ENCODE data around the gene SCFD2. TPM values are rescaled to one million over a fixed set of nuclear protein-coding genes. Genes with fewer than 3 reads are reported as not detected.

SCFD2 gene
- total RNA-seq, 1 experiment from 2014 or later = 7.4 TPM

GRCh38 chr4:53186714-53187358, 179.0 kb downstream of the SCFD2 start:
- Histone ChIP-seq H3K9me3 (ENCODE audit: control insufficient read depth, insufficient read depth, low read depth, low read length) (no peaks in the 10 kb centered on the region), H3K4me3 (ENCODE audit: low read depth in 2 of 2, low read length in 2 of 2) (no peak overlapping the region), H3K4me1 (ENCODE audit: control insufficient read depth, insufficient read depth, low read length) (no peaks in the 10 kb centered on the region), H3K36me3 (ENCODE audit: control insufficient read depth, insufficient read depth, low read length) (no peaks in the 10 kb centered on the region), H3K27me3 (ENCODE audit: control insufficient read depth, insufficient read depth, low read length) (no peaks in the 10 kb centered on the region), H3K27ac (ENCODE audit: low read length) (no peak overlapping the region)
- intact Hi-C loops (cut with micrococcal nuclease; ENCODE audit: unreplicated experiment) (no loop called here), in situ Hi-C loops (cut with HindIII; ENCODE audit: low pct_unique_long_range_greater_than_20kb, low sequenced_read_pairs) (no loop called here)
- ATAC-seq = no peak
- no TSS peak for BruUV-seq (replicated peaks)
- no peak for DNase-seq (ENCODE audit: low read depth, low spot score)
- TF ChIP-seq POLR2AphosphoS5 (IDR thresholded peaks at IDR 0.05; ENCODE audit: low read depth, low read length) = no peak
- no peak for TF ChIP-seq SIN3A (IDR thresholded peaks at IDR 0.05; ENCODE audit: borderline replicate concordance, insufficient read depth, low read depth, low read length)
- TF ChIP-seq TCF7L2 (IDR thresholded peaks at IDR 0.05; ENCODE audit: low read depth, low read length) = no peak
- TF ChIP-seq, protein P1, sequence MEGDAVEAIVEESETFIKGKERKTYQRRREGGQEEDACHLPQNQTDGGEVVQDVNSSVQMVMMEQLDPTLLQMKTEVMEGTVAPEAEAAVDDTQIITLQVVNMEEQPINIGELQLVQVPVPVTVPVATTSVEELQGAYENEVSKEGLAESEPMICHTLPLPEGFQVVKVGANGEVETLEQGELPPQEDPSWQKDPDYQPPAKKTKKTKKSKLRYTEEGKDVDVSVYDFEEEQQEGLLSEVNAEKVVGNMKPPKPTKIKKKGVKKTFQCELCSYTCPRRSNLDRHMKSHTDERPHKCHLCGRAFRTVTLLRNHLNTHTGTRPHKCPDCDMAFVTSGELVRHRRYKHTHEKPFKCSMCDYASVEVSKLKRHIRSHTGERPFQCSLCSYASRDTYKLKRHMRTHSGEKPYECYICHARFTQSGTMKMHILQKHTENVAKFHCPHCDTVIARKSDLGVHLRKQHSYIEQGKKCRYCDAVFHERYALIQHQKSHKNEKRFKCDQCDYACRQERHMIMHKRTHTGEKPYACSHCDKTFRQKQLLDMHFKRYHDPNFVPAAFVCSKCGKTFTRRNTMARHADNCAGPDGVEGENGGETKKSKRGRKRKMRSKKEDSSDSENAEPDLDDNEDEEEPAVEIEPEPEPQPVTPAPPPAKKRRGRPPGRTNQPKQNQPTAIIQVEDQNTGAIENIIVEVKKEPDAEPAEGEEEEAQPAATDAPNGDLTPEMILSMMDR (IDR thresholded peaks at IDR 0.05) = no peak
- TF ChIP-seq REST (IDR thresholded peaks at IDR 0.05; ENCODE audit: insufficient read depth in 1 of 2, low read depth in 2 of 2, low read length in 1 of 2) = no peak
- POLR2A ChIA-PET = no interaction called here
- CTCF ChIA-PET = no interaction called here

DNA sequence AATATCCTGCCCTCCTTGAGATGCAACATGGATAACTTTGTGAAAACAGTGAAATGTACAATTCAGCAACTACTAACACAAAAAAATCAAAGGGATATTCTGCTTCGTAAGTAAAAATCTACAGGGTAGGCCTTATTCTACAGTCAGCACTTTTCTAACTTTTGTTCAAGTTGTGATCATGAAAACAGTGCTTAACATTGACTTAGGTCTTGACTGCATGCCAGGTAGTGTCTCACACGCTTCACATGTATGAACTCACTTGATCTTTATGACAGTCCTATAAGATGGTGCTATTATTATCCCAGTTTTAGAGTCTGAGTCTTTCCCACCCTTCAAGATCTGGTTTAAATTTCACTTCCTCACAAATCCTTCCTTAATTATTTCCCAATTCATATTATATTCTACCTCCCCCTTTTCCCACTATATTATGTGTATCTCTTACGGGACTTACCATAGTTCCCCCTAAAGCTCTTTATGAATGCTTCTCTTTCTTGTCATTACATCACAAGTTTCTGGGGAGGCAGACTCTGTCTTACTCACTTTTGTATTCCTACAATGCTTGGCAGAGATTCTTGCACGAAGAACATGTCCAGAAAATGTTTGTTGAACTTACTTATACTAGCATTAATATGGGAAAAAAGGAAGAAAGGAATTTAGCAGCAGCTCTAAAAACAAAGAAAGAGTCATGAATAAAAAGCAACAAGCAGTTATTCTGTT, 179.8 kb downstream of the SCFD2 start:
- TF ChIP-seq, protein P1 (IDR thresholded peaks at IDR 0.05) = no peak
- TF ChIP-seq TCF7L2 (IDR thresholded peaks at IDR 0.05; ENCODE audit: low read depth, low read length) (no peak), POLR2AphosphoS5 (IDR thresholded peaks at IDR 0.05; ENCODE audit: low read depth, low read length) (no peak), SIN3A (IDR thresholded peaks at IDR 0.05; ENCODE audit: borderline replicate concordance, insufficient read depth, low read depth, low read length) (no peak), REST (IDR thresholded peaks at IDR 0.05; ENCODE audit: insufficient read depth in 1 of 2, low read depth in 2 of 2, low read length in 1 of 2) (no peak)
- Histone ChIP-seq H3K4me1 (ENCODE audit: control insufficient read depth, insufficient read depth, low read length) (no peaks in the 10 kb centered on the region), H3K27ac (ENCODE audit: low read length) (no peak overlapping the region), H3K27me3 (ENCODE audit: control insufficient read depth, insufficient read depth, low read length) (no peaks in the 10 kb centered on the region), H3K9me3 (ENCODE audit: control insufficient read depth, insufficient read depth, low read depth, low read length) (no peaks in the 10 kb centered on the region), H3K36me3 (ENCODE audit: control insufficient read depth, insufficient read depth, low read length) (no peaks in the 10 kb centered on the region), H3K4me3 (ENCODE audit: low read depth in 2 of 2, low read length in 2 of 2) (no peak overlapping the region)
- BruUV-seq (replicated peaks) = no TSS peak
- in situ Hi-C loops (cut with HindIII; ENCODE audit: low pct_unique_long_range_greater_than_20kb, low sequenced_read_pairs) = no loop called here
- intact Hi-C loops (cut with micrococcal nuclease; ENCODE audit: unreplicated experiment) = no loop called here
- ChIA-PET POLR2A (no interaction called here), CTCF (no interaction called here)
- no peak for ATAC-seq
- DNase-seq (ENCODE audit: low read depth, low spot score) = no peak
